ENCODE measurements around the gene EFNA1.
"Not testable (repeated sequence)": the region's sequence is repeated elsewhere in the genome, so short reads cannot be mapped to it uniquely, and the experiment has no call there.

EFNA1 gene

DNA sequence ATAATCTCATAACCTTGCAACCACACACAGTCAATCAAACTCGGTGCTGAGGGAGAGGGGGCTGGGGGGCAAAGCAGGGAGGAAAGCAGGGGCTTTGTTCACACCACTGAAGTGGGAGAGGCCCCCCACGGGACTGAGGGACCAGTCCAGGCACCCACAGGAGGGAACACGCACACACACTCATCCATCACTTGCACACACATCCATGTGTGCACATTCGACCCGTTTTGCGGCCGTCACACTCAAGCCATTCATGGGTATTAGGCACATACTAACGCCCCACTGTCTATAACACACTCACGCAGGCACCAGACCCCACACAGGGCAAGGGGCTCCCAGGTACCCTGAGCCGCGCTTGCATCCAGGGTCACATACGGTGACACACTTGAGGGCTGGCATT is 35.0 kb upstream of the EFNA1 start:
- no peak for DNase-seq (ENCODE audit: low spot score)

DNA sequence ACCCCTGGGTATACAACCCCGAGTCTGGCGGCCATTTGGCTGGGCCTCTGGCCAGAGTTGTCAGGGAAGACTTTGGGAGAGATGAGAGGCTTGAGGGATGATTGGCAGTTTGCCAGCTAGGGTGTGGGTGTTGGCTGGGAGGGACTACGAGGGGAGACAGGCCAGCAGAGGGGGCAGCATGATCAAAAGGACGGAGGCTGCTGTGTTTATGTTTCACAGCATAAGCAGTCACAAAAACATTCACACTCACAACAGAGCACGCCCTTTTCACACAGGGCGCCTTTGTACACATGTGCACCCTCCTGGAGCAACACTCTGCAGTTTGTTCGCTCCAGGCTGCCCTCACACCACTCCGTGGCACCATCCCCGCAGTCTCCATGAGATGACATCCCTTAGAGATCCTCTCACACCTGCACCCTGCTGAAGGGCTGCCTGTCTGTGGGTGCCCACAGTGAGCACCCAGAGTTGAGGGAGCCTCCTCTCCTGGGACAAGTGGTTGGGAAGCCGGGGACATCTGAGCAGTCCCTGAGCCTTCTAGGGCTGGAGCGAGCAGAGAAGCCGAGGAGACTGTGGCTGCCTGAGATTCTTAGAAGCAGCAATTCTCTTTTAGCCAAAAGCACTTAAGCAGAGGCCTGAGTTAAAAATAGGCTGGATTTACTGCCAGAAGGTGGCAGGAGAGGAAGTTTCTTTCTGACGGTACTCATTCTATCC is 33.6 kb upstream of the EFNA1 start:
- peak; percentile 37 for DNase-seq (ENCODE audit: low spot score)

DNA sequence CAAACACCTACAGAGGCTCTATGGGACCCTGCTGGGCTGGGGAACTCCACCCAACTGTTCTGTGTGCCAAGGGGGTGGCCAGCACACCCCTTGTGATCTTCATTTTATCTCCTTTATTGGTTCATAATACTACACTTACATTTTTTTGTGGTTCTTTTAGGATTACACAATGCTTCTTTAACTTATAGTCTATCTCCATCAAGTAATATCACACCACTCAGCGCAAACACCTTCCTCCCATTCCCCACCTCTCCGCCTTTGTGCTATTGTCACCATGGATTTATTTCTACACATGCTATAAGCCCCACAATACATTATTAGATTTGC is 33.1 kb upstream of the EFNA1 start:
- DNase-seq (ENCODE audit: low spot score): no peak

DNA sequence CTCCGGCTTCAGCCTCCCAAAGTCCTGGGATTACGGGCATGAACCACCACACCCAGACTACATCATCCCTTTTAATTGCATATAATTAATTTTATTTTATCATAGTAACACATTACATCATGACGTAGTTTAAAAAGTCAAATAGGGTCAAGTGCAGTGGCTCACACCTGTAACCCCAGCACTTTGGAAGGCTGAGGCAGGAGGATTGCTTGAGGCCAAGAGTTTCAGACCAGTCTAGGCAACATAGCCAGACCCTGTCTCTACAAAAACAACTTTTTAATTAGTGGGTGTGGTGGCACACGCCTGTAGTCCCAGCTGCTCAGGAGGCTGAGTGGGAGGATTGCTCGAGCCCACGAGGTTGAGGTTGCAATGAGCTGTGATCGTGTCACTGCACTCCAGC is 28.3 kb upstream of the EFNA1 start:
- no peak for DNase-seq (ENCODE audit: low spot score)

DNA sequence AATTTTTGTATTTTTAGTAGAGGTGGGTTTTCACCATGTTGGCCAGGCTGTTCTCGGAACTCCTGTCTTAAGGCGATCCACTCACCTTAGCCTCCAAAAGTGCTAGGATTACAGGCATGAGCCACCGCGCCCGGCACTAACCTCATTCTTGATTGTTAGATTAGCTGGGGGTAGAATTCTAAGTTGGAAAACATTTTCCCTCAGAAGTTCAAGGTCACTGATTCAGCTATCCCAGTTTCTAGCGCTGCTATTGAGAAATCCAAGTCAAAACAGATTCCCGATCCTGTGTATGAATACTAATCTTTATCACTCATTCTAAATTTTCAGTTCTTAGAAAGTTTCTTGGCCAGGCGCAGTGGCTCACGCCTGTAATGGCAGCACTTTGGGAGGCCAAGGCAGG is 24.4 kb upstream of the EFNA1 start:
- no peak for DNase-seq (ENCODE audit: low spot score)

DNA sequence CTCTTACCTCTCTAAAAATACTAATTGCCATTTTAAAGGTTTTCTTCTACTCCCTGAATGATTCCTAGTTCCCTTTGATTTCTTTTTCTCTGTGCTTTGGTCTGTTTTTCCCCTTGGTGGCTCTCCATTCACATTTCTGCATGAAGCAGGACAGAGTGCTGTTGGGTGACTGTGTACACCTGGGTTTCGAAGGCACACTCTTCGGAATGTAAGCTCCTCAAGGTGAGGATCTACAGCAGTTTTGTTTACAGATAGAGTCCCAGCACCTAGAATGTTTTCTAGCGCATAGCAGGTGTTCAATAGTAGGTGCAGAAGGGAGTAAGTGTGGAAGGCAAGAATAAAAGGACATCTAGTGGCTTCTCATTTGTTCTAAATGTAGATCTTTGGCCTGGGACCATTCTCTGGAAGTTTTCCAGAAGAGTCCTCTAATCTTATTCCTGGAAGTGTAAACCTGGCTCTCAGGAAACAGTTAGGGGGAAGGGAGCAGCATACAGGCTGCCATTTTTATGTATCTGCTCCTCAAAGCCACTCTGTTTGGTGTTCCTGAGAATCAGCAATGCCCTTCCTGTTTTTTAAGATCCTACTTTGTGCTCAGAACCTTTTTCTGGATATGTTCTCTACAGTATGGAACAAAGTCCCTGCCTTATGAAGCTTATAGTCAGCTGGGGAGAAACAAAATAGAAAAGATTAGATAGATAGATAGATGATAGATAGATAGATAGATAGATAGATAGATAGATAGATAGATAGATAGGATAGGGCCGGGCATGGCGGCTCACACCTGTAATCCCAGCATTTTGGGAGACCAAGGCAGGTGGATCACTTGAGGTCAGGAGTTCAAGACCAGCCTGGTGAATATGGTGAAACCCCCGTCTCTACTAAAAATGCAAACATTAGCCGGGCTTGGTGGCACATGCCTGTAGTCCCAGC is 22.8 kb upstream of the EFNA1 start:
- no peak for DNase-seq (ENCODE audit: low spot score)

DNA sequence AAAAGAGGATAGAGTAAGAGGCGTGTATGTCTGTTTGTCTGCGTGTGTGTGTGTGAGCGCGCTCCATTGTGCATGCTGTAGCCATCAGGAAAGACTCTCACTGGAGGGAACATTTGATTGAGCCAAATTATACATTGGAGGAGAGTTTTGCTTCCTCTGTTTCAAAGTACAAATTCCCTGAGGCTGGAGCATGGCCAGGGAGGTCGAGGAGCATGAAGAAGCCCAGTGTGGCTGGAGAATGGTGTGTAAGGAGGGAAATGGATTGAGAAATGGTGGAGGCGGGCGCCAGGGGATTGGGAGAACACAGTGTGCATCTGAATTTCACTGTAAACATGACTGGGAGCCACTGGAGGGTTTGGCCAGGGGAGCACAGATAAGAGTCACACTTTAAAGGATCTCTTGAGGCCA is 22.1 kb upstream of the EFNA1 start:
- no peak for DNase-seq (ENCODE audit: low spot score)

DNA sequence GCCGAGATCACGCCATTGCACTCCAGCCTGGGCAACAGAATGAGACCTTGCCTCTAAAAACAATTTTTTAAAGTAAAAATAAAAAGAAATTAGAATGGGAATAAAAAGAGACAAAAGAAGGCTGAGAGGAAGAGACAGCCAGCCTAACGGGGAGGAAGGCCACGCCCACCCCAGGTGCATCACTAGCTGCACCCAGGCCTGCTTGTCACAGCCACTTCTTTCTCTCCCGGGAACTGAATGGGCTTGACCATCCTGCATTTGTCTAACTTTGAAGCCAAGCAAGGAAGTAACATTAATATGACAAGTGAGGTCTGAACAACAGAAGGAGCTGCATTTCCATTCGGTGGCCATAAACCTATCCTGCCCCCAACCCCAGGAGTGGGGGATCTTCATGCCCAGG is 20.8 kb upstream of the EFNA1 start:
- DNase-seq (ENCODE audit: low spot score): no peak

DNA sequence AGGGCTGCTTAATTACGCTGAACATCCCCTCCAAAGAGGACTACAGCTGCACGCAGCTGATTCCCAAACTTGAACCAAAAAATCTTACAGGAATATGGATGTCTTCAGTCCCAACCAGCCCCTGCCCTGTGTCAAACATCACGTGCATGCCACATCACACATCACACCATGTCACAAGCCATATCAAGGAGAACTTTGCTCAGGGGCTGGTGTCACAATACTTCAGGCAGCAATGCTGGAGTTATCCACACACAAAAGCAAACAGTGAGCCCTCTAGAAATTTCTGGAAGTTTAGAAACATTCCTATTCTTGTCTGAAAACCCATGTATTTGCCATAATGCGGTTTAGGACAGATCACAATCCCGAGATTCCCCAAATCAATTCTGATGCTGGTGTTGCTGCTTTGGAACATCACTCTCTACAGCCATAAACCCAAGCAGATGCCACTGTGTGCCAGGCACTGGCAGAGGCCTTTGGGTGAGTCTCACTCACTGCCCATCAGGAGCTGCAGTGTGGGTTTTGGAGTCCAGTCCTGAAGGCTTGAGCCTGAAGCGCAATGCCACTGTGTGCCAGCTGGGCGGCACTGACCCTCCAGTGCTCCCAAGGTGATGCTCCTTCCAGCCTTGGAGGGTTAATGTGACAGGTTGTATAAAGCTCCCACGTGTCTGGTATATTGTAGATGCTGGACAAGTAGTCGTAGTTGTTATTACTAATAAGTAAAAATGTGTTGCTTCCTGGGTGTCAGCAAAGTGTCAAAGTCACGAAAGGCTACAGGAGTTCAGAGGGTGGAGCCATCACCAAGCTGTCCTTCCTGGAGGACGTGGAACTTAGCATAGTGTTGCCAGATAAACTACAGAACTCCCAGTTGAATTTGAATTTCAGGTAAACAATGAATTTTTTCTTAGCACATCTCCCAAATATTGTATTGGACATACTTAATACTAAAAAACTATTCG is 20.1 kb upstream of the EFNA1 start:
- DNase-seq (ENCODE audit: low spot score): no peak

DNA sequence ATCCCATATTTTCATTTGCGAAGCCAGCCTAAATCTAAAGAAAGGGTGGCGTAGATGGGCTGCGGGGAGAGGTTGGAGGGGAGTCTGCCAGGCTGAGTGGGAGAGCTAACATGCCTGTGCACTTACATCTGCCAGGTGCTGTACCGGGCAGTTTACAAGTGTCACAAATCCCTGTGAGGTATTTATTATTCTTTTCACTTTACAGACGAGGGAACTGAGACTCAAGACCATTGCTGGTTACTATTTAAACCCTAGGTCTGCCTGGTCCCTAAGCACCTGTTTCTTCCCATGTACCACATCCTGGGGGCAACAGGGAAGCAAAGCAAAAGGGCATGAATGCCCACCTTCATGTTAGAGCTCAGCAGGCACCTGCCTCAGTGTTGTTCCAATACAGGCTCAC is 19.4 kb upstream of the EFNA1 start:
- DNase-seq (ENCODE audit: low spot score): no peak

DNA sequence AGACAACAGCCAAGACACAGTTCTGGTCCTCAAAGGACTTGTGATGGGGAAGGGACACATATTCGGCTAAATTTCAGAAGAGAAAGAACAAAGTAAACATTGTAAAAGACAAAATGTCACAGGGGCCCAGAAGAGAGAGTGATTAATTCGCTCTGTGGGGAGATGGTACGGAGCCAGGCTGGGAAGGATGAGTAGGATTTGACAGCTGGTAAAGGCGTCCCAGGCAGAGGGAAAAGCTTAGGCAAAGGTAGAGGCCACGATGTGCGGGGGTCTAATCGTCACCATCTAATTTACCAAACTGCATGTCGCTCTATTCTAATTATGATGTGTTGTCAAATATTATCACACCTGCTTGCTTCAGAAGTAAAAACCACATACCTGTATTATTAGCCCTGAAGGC is 17.3 kb upstream of the EFNA1 start:
- no peak for DNase-seq (ENCODE audit: low spot score)

DNA sequence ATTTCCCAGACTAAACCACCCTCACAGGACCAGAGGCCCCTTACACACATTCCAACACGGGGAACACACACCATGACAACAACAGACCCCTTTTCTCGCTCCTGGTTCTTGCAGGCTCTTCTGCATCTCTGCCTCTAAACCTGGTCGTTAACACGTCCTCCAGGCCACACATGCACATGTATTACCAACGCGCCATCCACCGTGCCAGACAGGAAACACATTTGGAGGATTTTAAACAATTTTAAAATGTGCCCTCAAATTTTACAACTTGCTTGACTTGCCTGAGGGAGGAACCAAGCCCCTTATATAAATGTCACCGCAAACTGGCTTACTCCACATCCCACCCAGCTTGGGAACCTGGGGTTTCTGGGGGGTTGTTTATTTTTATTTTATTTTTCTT is 16.9 kb upstream of the EFNA1 start:
- no peak for DNase-seq (ENCODE audit: low spot score)

DNA sequence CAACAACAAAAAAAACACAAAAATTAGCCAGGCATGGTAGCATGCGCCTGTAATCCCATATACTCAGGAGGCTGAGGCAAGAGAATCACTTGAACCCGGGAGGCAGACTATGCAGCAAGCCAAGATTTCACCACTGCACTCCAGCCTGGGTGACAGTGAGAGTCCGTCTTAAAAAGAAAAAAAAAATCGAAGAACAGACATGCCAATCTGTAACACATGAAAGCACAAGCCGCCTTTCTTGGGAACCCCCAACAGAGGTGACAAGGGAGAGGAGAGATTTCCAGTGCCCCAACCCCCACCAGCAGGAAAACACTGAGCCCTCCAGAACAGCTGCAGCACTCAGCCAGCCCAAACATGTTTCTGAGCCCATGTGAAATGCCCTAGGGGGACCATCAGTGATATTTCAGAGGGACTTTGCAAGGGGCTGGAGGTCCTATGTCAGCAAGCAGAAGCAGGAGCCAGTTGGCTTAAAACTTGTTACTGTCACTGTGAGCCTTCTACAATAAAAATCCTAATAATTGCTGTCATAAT is 14.2 kb upstream of the EFNA1 start:
- no peak for DNase-seq (ENCODE audit: low spot score)

DNA sequence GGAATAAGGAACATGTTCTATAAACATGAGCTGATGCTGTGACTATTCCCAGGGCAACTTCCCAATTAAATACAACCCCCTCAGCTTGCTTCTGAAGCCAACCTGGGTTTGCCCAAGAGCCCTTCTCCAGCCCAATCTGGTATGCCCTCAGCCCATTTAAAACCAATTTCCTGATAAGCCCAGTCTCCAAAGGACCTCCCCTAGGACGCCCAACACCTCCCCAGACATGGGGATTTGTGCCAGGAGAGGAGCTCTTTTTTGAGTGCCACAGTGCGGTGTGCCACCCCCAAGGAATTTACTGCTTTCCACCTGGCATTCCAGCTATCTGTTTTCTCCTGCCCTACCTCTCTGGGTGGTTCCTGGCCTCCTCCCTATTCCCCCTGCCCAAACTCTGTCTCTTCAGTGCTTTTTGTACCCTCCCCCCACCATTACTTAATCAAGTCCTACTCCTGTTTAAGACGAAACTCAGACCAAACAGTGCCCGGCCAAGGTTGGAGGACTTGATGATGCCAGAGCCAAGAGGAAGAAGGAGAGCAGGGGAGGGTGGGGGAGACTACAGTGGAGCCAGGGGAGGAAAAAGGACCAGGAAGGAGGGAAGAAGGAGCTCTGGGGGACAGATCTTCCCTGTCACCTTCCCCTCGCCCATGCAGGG is 11.4 kb upstream of the EFNA1 start:
- no peak for DNase-seq (ENCODE audit: low spot score)

DNA sequence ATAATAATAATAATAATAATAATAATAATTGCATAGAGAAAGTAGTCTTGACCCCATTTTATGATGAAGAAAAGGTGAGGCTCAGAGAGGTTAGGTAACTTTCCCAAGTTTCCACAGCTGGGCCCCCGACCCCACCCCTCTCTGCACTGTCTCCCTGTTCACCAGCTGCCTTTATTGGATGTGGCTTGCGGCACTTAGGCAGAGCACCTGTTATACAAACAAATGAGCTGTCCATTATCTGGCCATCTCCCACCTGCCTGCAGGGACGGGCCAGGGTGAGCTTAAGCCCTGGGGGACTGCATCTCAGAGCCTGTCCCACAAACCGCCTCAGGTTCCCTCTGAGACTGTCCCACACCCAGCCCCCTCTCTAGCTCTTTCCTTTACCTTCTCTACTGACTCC is 10.1 kb upstream of the EFNA1 start:
- no peak for DNase-seq (ENCODE audit: low spot score)

DNA sequence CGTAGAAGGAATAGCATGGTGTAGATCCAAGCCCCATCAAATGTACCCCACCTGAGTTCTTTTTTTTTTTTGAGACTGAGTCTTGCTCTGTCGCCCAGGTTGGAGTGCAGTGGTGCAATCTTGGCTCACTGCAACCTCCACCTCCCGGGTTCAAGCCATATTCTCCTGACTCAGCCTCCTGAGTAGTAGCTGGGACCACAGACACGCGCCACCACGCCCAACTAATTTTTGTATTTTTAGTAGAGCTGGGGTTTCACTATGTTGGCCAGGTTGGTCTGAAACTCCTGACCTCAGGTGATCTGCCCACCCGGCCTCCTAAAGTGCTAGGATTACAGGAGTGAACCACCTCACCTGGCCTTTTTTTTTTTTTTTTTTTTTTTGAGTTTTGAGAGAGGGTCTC is 9.6 kb upstream of the EFNA1 start:
- DNase-seq (ENCODE audit: low spot score): not testable (repeated sequence)

DNA sequence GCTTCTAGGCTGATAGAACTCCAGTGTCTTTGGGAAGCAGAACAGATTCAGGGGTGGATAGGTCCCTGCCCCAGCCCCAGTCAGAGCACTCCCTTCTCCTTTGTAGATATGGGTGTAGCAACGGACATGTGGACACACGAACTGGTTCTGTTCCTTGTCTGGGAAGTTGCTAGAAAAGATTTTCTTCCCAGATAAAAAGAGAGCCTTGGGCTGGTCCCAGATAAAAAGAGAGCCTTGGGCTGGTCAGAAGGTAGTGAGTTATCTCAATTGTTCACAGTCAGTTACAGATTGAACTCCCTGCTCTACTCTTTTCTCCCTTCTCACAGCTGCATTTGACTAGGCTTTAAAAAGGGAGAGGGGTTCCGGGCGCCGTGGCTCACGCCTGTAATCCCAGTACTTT is 7.4 kb upstream of the EFNA1 start:
- no peak for DNase-seq (ENCODE audit: low spot score)

DNA sequence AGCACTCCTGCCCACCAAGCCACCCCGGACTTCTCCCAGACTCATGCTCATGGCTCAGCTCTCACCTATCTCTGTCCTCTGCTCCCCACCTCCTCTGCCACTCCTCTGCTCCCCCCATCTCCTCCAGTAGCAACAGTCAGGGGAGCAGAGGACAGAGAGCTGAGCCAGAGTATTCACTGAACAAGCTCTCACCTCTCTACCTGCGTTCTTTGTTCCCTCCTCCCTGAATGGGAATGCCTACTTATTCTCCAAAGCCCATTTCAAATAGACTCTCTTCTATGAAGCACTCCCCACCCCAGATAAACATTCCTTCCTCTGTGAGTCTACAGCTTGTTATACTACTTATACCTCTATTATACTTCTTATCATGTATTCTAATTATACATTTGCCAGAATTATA is 6.4 kb upstream of the EFNA1 start:
- DNase-seq (ENCODE audit: low spot score): no peak

DNA sequence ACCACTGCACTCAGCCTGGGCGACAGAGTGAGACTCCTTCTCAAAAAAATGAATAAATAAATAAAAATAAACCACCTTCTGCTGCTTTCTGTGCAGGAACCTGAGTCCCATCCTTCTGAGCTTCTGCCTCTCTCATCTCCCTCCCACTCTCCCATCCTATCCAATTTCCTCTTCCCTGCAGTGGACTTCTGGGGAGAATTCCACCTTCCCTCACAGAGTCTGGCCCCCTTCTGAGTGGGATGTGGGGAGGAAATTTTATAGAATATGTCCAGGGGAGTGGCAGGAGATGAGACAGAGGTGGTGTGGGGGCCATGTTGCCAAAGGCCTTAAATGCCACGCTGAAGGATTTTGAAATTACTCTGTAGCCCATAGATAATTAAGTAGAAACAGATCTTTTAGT is 5.4 kb upstream of the EFNA1 start:
- no peak for DNase-seq (ENCODE audit: low spot score)

DNA sequence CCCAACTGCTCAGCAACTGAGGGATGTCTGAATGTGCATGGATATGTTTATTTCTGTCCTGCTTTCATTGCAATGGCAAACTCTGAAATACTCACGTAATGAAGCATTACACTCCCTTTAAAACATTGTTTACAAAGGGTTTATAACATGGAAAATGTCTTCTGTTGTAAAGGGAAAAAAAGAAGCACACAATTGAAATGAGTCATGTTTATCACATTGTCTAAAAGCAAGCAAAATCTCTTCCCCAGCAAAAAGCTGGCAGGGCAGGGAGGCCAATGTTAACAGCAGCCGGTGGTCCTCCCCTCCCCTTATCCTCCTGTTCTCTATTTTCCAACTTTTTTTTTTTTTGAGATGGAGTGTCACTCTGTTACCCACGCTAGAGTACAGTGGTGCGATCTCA is 3.9 kb upstream of the EFNA1 start:
- DNase-seq (ENCODE audit: low spot score): peak; percentile 22

DNA sequence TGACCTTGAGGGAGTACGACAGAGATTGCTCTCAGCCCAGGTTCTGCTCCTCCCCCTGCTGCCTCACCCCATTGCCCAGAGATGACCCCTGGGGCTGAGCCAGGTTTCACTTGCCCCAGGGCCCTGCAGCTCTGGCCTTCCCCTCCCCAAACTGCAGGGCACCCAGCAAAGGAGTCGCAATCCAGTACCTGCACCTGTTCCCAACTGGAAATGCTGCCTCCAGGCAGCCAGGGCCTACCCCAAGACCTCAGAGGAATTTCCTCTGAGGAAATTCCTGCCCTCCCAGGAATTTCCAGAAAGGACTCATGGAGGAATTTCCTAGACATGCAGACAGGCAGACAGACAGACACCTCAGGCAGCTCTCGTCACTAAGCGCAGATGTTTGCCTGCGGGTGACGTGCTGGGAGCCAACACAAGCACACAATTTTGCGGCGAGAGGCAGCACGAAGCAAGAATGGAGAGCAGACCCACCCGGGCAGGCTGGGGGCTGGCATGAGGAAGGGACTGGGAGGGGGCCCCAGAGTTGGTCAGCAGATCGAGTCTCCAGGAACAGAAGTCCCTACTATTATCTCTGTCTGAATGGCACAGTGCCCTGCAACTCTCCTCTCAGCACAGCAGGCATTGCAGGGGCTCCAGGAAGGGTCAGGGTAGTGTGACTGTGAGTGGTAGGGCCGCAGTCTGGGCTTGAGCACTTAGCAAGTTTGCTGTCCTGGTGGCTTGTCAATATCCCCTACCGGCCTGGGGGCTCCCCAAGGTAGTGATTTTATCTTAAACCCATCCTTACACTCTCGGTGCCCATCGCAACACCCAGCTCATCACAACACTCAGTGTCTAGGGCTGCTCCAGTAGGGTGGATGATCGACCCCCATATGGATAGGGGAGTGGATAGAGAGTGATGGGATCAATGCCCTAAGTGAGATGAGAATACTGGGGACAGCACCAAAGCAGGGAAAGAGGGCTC is 2.9 kb upstream of the EFNA1 start:
- DNase-seq (ENCODE audit: low spot score): no peak
